Vagina (tissue), 2 donors: ENCODE results near the gene CCDC33. TPM values are rescaled to one million over a fixed set of nuclear protein-coding genes. Genes with fewer than 3 reads are reported as not detected.

Experiments used
- DNase-seq, 2 donors: peaks; one replicate each; pipeline ENCODE4 v3.0.0-alpha.2; 2017; ENCODE audit errors: extremely low spot score in 2 of 2
- H3K27ac ChIP-seq: fragments of 200-600 bp; sonication (generic); one replicate; pipeline ENCODE4 v1.5.1; 2019
- H3K27me3 ChIP-seq: fragments of 200-600 bp; sonication (generic); one replicate; pipeline ENCODE4 v1.5.1; 2019
- H3K36me3 ChIP-seq, 2 donors: fragments of 200-600 bp; sonication (generic); one replicate each; pipeline ENCODE4 v1.5.1; 2017 to 2019
- H3K4me1 ChIP-seq: fragments of 200-600 bp; sonication (generic); one replicate; pipeline ENCODE4 v1.5.1; 2019
- H3K4me3 ChIP-seq, 2 donors: fragments of 200-600 bp; sonication (generic); 1 replicate in 1 of 2; 2 replicates in 1 of 2; pipeline ENCODE4 v1.5.1; 2016 to 2019
- H3K9me3 ChIP-seq: fragments of 200-600 bp; sonication (generic); one replicate; pipeline ENCODE4 v1.5.1; 2019
- CTCF ChIP-seq, 3 experiments: fragments of 450-650 bp in 2 of 3; fragments of 200-600 bp in 1 of 3; sonication (generic) in 1 of 3; IDR thresholded peaks; one replicate each; pipeline ENCODE4 v1.5.1; 2017 to 2019; ENCODE audit warnings: antibody characterized with exemption in 3 of 3, mild to moderate bottlenecking in 2 of 3, moderate library complexity in 2 of 3
- POLR2A ChIP-seq, 2 donors: fragments of 450-650 bp; IDR thresholded peaks; one replicate each; pipeline ENCODE4 v1.6.1; 2017; ENCODE audit warnings: antibody characterized with exemption in 2 of 2, mild to moderate bottlenecking in 2 of 2, moderate library complexity in 2 of 2
- POLR2AphosphoS5 ChIP-seq, 2 donors: sonication (generic); formaldehyde crosslinking; IDR thresholded peaks; one replicate each; pipeline ENCODE4 v1.9.0; 2017; ENCODE audit warnings: antibody characterized with exemption in 2 of 2, mild to moderate bottlenecking in 2 of 2, low read depth in 1 of 2; ENCODE audit not compliant: insufficient read depth in 1 of 2
- intact Hi-C: fragments of 100-400 bp; cut with DNase I; formaldehyde crosslinking; loops from one replicate; pipeline ENCODE4 v1.15.1; 2023
- total RNA-seq: library from RNA; depleted of rRNA; stranded (reverse); fragments of >200 nt; gene quantifications from one replicate; pipeline ENCODE4 v1.2.3, GENCODE V29; 2016

Gene CCDC33
- total RNA-seq, 1 donor from 2014 or later = not detected

DNA sequence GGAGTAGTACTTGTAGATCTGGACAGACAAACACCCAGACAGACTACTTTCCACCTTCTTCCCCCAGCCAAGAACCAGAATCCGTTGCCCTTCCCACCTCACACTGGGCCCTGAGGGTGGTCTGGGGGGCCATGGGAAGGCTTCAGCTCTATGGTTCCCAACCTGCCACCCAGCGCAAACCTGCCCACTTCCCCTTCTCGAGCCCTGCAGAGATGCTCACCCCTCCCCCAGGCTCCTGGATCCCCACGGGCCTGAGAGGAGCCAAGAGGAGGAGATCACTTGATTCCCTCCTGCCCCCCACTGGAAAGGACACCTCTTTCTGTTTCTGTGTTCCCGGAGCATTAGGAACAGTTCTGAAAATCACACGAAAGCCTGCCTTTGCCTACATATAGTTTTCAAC lies 42.2 kb upstream of the CCDC33 start:
- H3K27ac ChIP-seq = no peak overlapping the region
- H3K36me3 ChIP-seq = no peaks in the 10 kb centered on the region
- intact Hi-C loops = no loop called here
- H3K4me1 ChIP-seq = peaks cover 15% of the 10 kb centered on the region
- H3K9me3 ChIP-seq = no peaks in the 10 kb centered on the region
- no peaks in the 10 kb centered on the region for H3K27me3 ChIP-seq
- no peak for TF ChIP-seq POLR2AphosphoS5 (IDR thresholded peaks at IDR 0.05; ENCODE audit: insufficient read depth in 1 of 2, low read depth in 1 of 2)
- no peak for TF ChIP-seq CTCF (IDR thresholded peaks at IDR 0.05)
- TF ChIP-seq POLR2A (IDR thresholded peaks at IDR 0.05) = no peak
- DNase-seq = no peak
- no peak overlapping the region for H3K4me3 ChIP-seq

GRCh38 chr15:74194572-74195559 lies 41.3 kb upstream of the CCDC33 start:
- TF ChIP-seq CTCF (IDR thresholded peaks at IDR 0.05) (no peak), POLR2AphosphoS5 (IDR thresholded peaks at IDR 0.05; ENCODE audit: insufficient read depth in 1 of 2, low read depth in 1 of 2) (no peak), POLR2A (IDR thresholded peaks at IDR 0.05) (no peak)
- Histone ChIP-seq H3K36me3 (no peaks in the 10 kb centered on the region), H3K4me1 (peaks cover 19% of the 10 kb centered on the region), H3K27ac (no peak overlapping the region), H3K4me3 (no peak overlapping the region), H3K27me3 (no peaks in the 10 kb centered on the region), H3K9me3 (no peaks in the 10 kb centered on the region)
- intact Hi-C loops = no loop called here
- DNase-seq = no peak

- Histone ChIP-seq H3K36me3 (no peaks in the 10 kb centered on the region), H3K27me3 (no peaks in the 10 kb centered on the region), H3K27ac (no peak overlapping the region), H3K4me3 (no peak overlapping the region), H3K9me3 (no peaks in the 10 kb centered on the region), H3K4me1 (peaks cover 32% of the 10 kb centered on the region)
- TF ChIP-seq CTCF (IDR thresholded peaks at IDR 0.05) (no peak), POLR2AphosphoS5 (IDR thresholded peaks at IDR 0.05; ENCODE audit: insufficient read depth in 1 of 2, low read depth in 1 of 2) (peak; percentile 33 to 47)
- no peak for DNase-seq
- intact Hi-C loops = no loop called here
These were observed 40.0 kb upstream of the CCDC33 start for GRCh38 chr15:74196175-74196574.

GRCh38 chr15:74197176-74197965 lies 38.8 kb upstream of the CCDC33 start:
- H3K36me3 ChIP-seq = no peaks in the 10 kb centered on the region
- H3K9me3 ChIP-seq = no peaks in the 10 kb centered on the region
- H3K4me1 ChIP-seq = peaks cover 43% of the 10 kb centered on the region
- no peak overlapping the region for H3K27ac ChIP-seq
- H3K4me3 ChIP-seq = no peak overlapping the region
- intact Hi-C loops = no loop called here
- H3K27me3 ChIP-seq = no peaks in the 10 kb centered on the region
- no peak for TF ChIP-seq POLR2A (IDR thresholded peaks at IDR 0.05)
- TF ChIP-seq CTCF (IDR thresholded peaks at IDR 0.05) = no peak
- TF ChIP-seq POLR2AphosphoS5 (IDR thresholded peaks at IDR 0.05; ENCODE audit: insufficient read depth in 1 of 2, low read depth in 1 of 2) = no peak
- DNase-seq = no peak
